ENCODE data around the gene MOB3A.

The MOB3A gene

DNA sequence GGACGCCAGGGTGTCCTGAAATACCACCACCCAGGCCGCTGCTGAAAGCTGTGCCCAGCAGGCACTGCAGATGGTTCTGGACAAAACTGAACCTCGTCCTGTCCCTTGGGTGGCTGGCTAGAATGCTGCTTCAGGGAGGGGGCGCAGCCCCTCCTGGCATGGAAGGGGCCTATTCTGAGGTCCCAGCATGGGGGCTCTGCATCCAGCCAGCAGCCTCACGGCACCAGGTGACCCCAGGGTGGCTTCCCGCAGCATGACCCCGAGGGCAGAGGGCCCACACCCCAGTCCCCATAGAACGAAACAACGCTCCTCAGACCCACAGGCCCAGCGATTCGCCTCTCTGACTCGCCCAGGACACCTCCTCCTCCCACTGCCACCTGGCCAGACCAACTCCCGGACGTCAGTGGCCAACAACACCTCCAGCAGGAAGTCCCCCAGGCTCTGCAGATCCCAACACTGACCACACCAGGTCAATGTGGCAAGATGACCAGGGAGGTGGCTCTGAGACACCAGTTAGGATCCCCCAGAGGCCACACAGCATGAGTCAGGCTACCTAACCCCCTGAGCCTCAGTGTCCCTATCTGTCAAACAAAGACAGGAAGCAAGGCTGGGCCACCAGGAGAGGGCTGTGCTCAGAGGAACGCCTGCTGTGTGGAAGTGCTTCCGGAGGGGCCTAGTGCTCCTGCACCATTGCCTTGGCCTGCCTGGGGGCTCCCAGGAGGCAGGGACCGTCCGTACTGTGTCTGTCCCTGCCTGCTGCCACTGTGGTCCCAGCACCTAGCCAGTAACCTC lies 51.2 kb downstream of the MOB3A start:
- ChIA-PET POLR2A (no interaction called here), CTCF (no interaction called here)
- DNase-seq (ENCODE audit: extremely low spot score): no peak
- no peak for TF ChIP-seq CTBP1 (IDR thresholded peaks at IDR 0.05; ENCODE audit: borderline replicate concordance)
- no peak for TF ChIP-seq ELF4 (IDR thresholded peaks at IDR 0.05)
- TF ChIP-seq BHLHE40 (IDR thresholded peaks at IDR 0.05; ENCODE audit: borderline replicate concordance): no peak
- no peak for TF ChIP-seq TARDBP (IDR thresholded peaks at IDR 0.05)
- no peak for TF ChIP-seq ZNF384 (IDR thresholded peaks at IDR 0.05)
- no peak for TF ChIP-seq ARNT (IDR thresholded peaks at IDR 0.05)
- TF ChIP-seq FOXK2 (IDR thresholded peaks at IDR 0.05): no peak
- TF ChIP-seq FOXA1 (IDR thresholded peaks at IDR 0.05): no peak
- TF ChIP-seq LEF1 (IDR thresholded peaks at IDR 0.05; ENCODE audit: borderline replicate concordance): no peak
- TF ChIP-seq NFRKB (IDR thresholded peaks at IDR 0.05): no peak
- no peak for TF ChIP-seq SP1 (IDR thresholded peaks at IDR 0.05)
- TF ChIP-seq SUZ12 (IDR thresholded peaks at IDR 0.05): no peak
- no peak for TF ChIP-seq HDGF (IDR thresholded peaks at IDR 0.05; ENCODE audit: borderline replicate concordance)
- TF ChIP-seq FOXM1 (IDR thresholded peaks at IDR 0.05; ENCODE audit: borderline replicate concordance): no peak
- TF ChIP-seq, protein P1, sequence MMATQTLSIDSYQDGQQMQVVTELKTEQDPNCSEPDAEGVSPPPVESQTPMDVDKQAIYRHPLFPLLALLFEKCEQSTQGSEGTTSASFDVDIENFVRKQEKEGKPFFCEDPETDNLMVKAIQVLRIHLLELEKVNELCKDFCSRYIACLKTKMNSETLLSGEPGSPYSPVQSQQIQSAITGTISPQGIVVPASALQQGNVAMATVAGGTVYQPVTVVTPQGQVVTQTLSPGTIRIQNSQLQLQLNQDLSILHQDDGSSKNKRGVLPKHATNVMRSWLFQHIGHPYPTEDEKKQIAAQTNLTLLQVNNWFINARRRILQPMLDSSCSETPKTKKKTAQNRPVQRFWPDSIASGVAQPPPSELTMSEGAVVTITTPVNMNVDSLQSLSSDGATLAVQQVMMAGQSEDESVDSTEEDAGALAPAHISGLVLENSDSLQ (IDR thresholded peaks at IDR 0.05): no peak
- TF ChIP-seq L3MBTL2 (conservative IDR thresholded peaks at IDR 0.05): no peak

DNA sequence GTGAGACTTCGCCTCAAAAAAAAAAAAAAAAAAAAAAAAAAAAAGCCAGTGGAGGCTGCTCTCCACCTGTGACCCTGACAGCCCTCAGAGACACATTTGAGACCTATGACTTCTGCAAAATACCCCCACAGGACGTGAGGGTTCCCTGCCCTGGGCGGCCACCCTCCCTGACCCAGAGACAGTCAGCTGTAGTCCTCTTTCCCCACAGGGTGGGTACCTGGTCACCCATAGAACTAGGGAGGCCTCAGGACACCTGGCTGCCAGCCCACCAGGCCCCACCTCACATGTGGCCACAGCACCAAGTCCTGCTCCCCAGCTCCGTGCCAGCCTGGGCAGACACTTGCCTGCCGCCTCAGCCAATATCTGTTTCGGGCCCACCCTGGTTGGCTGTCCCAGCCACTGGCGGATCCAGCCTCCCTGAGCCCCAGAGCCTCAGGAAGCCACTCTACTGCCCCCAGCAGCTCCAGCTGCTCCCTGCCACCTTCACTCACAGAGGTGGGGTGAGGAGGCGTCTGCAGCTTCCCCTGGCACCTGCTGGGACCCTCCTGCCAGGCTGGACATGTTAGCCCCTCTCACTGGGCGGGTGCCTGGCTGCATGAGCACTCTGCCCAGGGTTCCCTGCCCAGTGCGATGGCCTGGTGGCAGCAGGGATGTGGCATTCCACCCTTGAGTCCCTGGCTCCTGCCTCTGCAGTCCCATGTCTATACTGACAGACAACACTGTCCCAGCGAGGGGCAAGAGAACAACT lies 52.0 kb downstream of the MOB3A start:
- ChIA-PET POLR2A (interaction anchor here (1.1 to 2.1 kb wide), 2 partner anchors 9 kb away, joined by 3 to 20 read pairs; partner anchors contain the start of gene MKNK2), CTCF (no interaction called here)
- TF ChIP-seq NFRKB (IDR thresholded peaks at IDR 0.05): no peak
- no peak for TF ChIP-seq SP1 (IDR thresholded peaks at IDR 0.05)
- no peak for TF ChIP-seq FOXA1 (IDR thresholded peaks at IDR 0.05)
- no peak for TF ChIP-seq FOXM1 (IDR thresholded peaks at IDR 0.05; ENCODE audit: borderline replicate concordance)
- no peak for TF ChIP-seq TARDBP (IDR thresholded peaks at IDR 0.05)
- TF ChIP-seq, protein P1 (IDR thresholded peaks at IDR 0.05): no peak
- no peak for TF ChIP-seq SUZ12 (IDR thresholded peaks at IDR 0.05)
- no peak for TF ChIP-seq L3MBTL2 (conservative IDR thresholded peaks at IDR 0.05)
- no peak for TF ChIP-seq HDGF (IDR thresholded peaks at IDR 0.05; ENCODE audit: borderline replicate concordance)
- TF ChIP-seq ELF4 (IDR thresholded peaks at IDR 0.05): no peak
- TF ChIP-seq BHLHE40 (IDR thresholded peaks at IDR 0.05; ENCODE audit: borderline replicate concordance): no peak
- TF ChIP-seq ARNT (IDR thresholded peaks at IDR 0.05): no peak
- TF ChIP-seq CTBP1 (IDR thresholded peaks at IDR 0.05; ENCODE audit: borderline replicate concordance): no peak
- no peak for TF ChIP-seq FOXK2 (IDR thresholded peaks at IDR 0.05)
- no peak for TF ChIP-seq ZNF384 (IDR thresholded peaks at IDR 0.05)
- TF ChIP-seq LEF1 (IDR thresholded peaks at IDR 0.05; ENCODE audit: borderline replicate concordance): no peak
- no peak for DNase-seq (ENCODE audit: extremely low spot score)

DNA sequence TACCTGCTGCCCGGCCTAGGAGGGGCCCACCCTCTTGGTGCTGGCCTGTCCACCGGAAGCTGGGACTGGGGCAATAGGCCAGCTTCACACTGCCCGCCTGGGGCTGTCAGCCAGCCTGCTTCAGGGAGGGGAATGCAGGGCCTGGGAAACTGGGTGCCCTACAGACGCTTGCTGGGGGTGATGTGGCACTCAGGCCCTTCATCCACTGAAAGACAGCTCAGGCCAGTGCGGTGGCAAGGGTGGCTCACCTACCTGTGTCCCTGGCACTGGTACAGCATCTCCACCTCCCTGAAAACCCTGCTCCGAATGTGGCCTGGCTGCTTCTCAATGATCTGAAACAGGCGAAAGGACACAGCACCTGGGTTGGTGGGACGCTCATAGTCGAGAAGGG lies 52.9 kb downstream of the MOB3A start:
- CTCF ChIA-PET: interaction anchor here (1.4 to 1.9 kb wide), 2 partner anchors 27 to 97 kb away, joined by 3 to 6 read pairs; no protein-coding TSS in a partner anchor
- POLR2A ChIA-PET: interaction anchor here (0.6 to 2.4 kb wide), 5 partner anchors 8 to 272 kb away, joined by 3 to 20 read pairs (median 3); partner anchors contain the start of gene MKNK2
- TF ChIP-seq HDGF (IDR thresholded peaks at IDR 0.05; ENCODE audit: borderline replicate concordance): 0 out of 2 replicates have a peak, but pooled peaks have one; percentile 40
- no peak for TF ChIP-seq FOXA1 (IDR thresholded peaks at IDR 0.05)
- TF ChIP-seq FOXM1 (IDR thresholded peaks at IDR 0.05; ENCODE audit: borderline replicate concordance): no peak
- no peak for TF ChIP-seq L3MBTL2 (conservative IDR thresholded peaks at IDR 0.05)
- DNase-seq (ENCODE audit: extremely low spot score): no peak

DNA sequence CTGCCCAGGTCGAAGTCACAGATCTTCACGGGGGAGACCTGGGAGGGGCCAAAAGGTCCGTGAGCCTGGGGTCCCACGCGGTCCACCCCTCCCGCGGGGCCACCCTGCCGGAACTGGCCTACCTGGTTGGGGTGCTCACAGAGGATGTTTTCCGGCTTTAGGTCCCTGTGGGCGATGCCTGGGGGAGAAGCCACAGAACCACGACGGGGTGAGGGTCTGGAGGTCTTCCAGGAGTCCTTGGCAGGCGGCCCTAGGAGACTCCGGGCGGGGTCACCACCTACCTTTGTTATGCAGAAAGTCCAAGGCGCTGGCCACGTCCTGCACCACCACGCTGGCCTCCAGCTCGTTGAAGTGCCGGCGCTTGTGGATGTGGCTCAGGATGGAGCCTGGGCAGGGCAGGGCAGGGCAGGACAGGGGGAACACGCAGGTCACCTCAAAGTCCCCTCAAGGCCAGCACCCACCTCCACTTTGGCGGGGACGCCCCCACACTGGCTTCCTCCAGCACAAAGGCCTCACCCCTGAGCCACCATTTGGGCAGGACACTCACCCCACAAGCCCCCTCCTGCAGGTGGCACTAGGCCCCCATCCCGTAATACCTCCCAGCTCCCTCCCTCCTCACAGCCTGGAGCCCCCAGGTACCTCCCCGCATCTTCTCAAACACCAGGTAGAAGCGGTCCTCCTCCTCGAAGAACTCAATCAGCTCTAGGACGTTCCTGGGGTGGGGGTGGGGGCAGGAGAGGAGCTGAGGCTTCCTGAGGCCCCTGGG lies 53.5 kb downstream of the MOB3A start:
- POLR2A ChIA-PET: interaction anchor here (0.6 to 2.4 kb wide), 6 partner anchors 8 to 273 kb away, joined by 3 to 20 read pairs (median 3); partner anchors contain the start of gene MKNK2
- CTCF ChIA-PET: interaction anchor here (0.9 to 1.9 kb wide), 4 partner anchors 14 to 97 kb away, joined by 3 to 6 read pairs (median 3); no protein-coding TSS in a partner anchor
- TF ChIP-seq ARNT (IDR thresholded peaks at IDR 0.05) (no peak), TARDBP (IDR thresholded peaks at IDR 0.05) (no peak), FOXK2 (IDR thresholded peaks at IDR 0.05) (no peak), L3MBTL2 (conservative IDR thresholded peaks at IDR 0.05) (peak; percentile 3; the same call in 1 of the 2 replicates), HDGF (IDR thresholded peaks at IDR 0.05; ENCODE audit: borderline replicate concordance) (peak; percentile 84; the same call in 1 of the 2 replicates), CTBP1 (IDR thresholded peaks at IDR 0.05; ENCODE audit: borderline replicate concordance) (no peak), LEF1 (IDR thresholded peaks at IDR 0.05; ENCODE audit: borderline replicate concordance) (0 out of 2 replicates have a peak, but pooled peaks have one; percentile 62), SP1 (IDR thresholded peaks at IDR 0.05) (no peak), ZNF384 (IDR thresholded peaks at IDR 0.05) (no peak), FOXA1 (IDR thresholded peaks at IDR 0.05) (no peak)
- DNase-seq (ENCODE audit: extremely low spot score): no peak

DNA sequence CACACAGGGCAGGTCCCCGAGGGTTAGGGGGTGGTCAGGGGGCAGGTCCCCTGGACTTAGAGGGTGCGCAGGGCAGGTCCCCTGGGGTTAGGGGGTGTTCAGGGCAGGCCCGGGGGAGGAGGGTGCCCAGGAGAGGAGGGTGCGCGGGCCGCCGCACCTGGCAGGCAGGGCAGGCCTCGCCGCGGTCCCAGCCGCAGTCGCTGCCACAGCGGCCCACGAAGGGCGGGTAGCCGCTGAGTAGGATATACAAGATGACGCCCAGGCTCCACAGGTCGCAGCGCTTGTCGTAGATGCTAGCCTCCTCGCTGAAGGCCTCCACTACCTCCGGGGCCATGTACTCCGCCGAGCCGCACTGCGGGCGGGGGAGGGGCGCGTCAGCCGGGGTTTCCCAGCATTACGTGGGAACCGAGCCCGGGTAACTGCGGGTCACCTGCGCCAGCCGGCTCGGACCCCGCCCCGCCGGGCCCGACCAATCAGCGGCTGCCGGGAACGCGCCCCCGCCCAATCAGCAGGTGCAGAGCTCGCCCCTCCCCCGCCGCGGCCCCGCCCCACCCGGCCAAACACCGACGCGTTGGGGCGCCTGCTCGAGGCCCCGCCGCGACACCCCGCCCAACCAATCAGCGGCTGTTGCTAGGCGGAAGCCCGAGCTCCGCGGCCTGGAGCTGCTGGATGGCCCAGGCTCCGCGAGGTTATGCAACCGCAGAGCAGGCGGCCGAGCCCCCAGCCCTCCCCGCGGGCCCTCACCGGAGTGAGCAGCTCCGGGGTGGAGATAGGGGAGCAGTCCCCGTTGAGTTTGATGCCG lies 54.2 kb downstream of the MOB3A start:
- DNase-seq (ENCODE audit: extremely low spot score): peak; percentile 95
- no peak; the same call in 1 of the 2 replicates for TF ChIP-seq LEF1 (IDR thresholded peaks at IDR 0.05; ENCODE audit: borderline replicate concordance)
- peak; percentile 94; the same call in 1 of the 2 replicates for TF ChIP-seq HDGF (IDR thresholded peaks at IDR 0.05; ENCODE audit: borderline replicate concordance)
- TF ChIP-seq FOXM1 (IDR thresholded peaks at IDR 0.05; ENCODE audit: borderline replicate concordance): peak; percentile 58; the same call in 1 of the 2 replicates
- TF ChIP-seq TARDBP (IDR thresholded peaks at IDR 0.05): no peak
- TF ChIP-seq L3MBTL2 (conservative IDR thresholded peaks at IDR 0.05): peak; percentile 64
- TF ChIP-seq ELF4 (IDR thresholded peaks at IDR 0.05): peak; percentile 75
- TF ChIP-seq, protein P1 (IDR thresholded peaks at IDR 0.05): no peak
- ChIA-PET CTCF (interaction anchor here (0.9 to 1.9 kb wide), 4 partner anchors 13 to 96 kb away, joined by 3 to 6 read pairs (median 3); no protein-coding TSS in a partner anchor), POLR2A (interaction anchor here (0.9 to 2.4 kb wide), 4 partner anchors 9 to 20 kb away, joined by 3 to 20 read pairs (median 7); partner anchors contain the start of gene MKNK2)

Measured in HEK293T (cell line).